NB4 (cell line): ENCODE measurements around the gene PHF11.

ENCODE experiments used
- MYC ChIP-seq: IDR thresholded peaks from 2 replicates; pipeline ENCODE4 v1.6.1; 2011; ENCODE audit warnings: low read depth, low read length
- POLR2A ChIP-seq: IDR thresholded peaks from 2 replicates; pipeline ENCODE4 v1.6.1; 2011; ENCODE audit warnings: mild to moderate bottlenecking; ENCODE audit not compliant: insufficient read length; ENCODE audit errors: extremely low read depth
- TF ChIP-seq, protein P1 (sequence below): IDR thresholded peaks from one replicate; pipeline ENCODE4 v1.5.1; 2012; ENCODE audit warnings: low read depth, low read length

DNA sequence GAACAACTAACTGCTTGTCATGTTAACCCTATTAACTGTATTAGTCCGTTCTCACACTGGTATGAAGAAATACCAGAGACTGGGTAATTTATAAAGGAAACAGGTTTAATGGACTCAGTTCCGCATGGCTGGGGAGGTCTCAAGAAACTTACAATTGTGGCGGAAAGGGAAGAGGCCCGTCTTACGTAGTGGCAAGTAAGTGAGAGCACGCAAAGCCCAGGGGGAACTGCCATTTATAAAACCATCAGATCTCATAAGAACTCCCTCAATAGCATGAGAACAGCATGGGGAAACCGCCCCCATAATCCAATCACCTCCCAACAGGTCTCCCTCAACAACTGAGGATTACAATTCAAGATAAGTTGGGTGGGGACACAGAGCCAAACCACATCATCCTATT lies 34.7 kb downstream of the PHF11 start:
- TF ChIP-seq, protein P1, sequence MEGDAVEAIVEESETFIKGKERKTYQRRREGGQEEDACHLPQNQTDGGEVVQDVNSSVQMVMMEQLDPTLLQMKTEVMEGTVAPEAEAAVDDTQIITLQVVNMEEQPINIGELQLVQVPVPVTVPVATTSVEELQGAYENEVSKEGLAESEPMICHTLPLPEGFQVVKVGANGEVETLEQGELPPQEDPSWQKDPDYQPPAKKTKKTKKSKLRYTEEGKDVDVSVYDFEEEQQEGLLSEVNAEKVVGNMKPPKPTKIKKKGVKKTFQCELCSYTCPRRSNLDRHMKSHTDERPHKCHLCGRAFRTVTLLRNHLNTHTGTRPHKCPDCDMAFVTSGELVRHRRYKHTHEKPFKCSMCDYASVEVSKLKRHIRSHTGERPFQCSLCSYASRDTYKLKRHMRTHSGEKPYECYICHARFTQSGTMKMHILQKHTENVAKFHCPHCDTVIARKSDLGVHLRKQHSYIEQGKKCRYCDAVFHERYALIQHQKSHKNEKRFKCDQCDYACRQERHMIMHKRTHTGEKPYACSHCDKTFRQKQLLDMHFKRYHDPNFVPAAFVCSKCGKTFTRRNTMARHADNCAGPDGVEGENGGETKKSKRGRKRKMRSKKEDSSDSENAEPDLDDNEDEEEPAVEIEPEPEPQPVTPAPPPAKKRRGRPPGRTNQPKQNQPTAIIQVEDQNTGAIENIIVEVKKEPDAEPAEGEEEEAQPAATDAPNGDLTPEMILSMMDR: no peak
- TF ChIP-seq MYC: no peak
- no peak for TF ChIP-seq POLR2A
